Measurements from ENCODE around the gene FAM3C. TPM values are rescaled to one million over a fixed set of nuclear protein-coding genes. Genes with fewer than 3 reads are reported as not detected.

The FAM3C gene
- total RNA-seq, 1 donor from 2014 or later, result 42.0 TPM

DNA sequence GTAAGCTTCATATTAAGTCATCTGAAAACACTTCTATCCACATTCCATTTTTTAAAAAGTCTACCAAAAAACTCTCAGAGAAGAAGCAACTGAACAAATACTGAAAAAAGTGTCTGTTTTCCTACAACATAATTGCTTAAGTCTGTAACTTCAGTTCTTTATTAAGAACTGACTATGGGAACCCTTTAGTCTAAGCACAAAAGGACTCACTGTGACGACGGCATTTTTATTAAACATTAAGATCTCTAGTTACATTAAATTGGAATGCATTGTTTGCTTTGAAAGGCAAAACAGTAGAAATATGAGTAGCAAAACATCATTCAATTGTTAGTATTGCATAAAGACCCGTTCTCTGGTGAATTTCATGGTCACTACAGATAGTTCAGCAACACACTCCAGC lies 5.8 kb upstream of the FAM3C start:
- H3K27me3 Mint-ChIP-seq (ENCODE audit: unreplicated experiment), result no peaks in the 10 kb centered on the region
- H3K4me1 Mint-ChIP-seq (ENCODE audit: unreplicated experiment), result peaks cover 20% of the 10 kb centered on the region
- DNase-seq (ENCODE audit: extremely low spot score, unreplicated experiment), result no peak
- TF ChIP-seq, protein P1, sequence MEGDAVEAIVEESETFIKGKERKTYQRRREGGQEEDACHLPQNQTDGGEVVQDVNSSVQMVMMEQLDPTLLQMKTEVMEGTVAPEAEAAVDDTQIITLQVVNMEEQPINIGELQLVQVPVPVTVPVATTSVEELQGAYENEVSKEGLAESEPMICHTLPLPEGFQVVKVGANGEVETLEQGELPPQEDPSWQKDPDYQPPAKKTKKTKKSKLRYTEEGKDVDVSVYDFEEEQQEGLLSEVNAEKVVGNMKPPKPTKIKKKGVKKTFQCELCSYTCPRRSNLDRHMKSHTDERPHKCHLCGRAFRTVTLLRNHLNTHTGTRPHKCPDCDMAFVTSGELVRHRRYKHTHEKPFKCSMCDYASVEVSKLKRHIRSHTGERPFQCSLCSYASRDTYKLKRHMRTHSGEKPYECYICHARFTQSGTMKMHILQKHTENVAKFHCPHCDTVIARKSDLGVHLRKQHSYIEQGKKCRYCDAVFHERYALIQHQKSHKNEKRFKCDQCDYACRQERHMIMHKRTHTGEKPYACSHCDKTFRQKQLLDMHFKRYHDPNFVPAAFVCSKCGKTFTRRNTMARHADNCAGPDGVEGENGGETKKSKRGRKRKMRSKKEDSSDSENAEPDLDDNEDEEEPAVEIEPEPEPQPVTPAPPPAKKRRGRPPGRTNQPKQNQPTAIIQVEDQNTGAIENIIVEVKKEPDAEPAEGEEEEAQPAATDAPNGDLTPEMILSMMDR (IDR thresholded peaks at IDR 0.05), result no peak
- peak overlapping the region; percentile 83 for H3K27ac Mint-ChIP-seq (ENCODE audit: unreplicated experiment)
- no peak overlapping the region for H3K4me3 Mint-ChIP-seq (ENCODE audit: unreplicated experiment)
- H3K36me3 Mint-ChIP-seq (ENCODE audit: unreplicated experiment), result no peaks in the 10 kb centered on the region
- no peaks in the 10 kb centered on the region for H3K9me3 Mint-ChIP-seq (ENCODE audit: unreplicated experiment)

DNA sequence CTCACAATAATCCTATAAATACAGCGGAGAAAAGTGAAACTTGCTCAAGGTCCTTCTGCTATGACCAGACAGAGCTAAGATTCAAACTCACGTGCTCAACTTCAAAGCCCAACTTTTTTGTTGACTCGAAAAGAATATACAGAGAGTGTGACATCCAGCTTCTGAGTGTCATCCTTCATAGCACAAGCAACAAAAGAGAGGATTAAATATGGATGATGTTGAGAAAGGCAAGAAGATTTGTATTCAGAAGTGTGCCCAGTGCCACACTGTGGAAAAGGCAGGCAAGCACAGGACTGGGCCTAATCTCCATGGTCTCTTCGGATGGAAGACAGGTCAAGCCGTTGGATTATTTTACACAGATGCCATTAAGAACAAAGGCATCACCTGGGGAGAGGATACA lies 2.1 kb upstream of the FAM3C start:
- H3K27ac Mint-ChIP-seq (ENCODE audit: unreplicated experiment), result no peak overlapping the region
- TF ChIP-seq, protein P1 (IDR thresholded peaks at IDR 0.05), result peak; percentile 40
- H3K27me3 Mint-ChIP-seq (ENCODE audit: unreplicated experiment), result no peaks in the 10 kb centered on the region
- H3K4me1 Mint-ChIP-seq (ENCODE audit: unreplicated experiment), result peaks cover 27% of the 10 kb centered on the region
- no peaks in the 10 kb centered on the region for H3K36me3 Mint-ChIP-seq (ENCODE audit: unreplicated experiment)
- H3K9me3 Mint-ChIP-seq (ENCODE audit: unreplicated experiment), result no peaks in the 10 kb centered on the region
- DNase-seq (ENCODE audit: extremely low spot score, unreplicated experiment), result no peak
- H3K4me3 Mint-ChIP-seq (ENCODE audit: unreplicated experiment), result no peak overlapping the region

DNA sequence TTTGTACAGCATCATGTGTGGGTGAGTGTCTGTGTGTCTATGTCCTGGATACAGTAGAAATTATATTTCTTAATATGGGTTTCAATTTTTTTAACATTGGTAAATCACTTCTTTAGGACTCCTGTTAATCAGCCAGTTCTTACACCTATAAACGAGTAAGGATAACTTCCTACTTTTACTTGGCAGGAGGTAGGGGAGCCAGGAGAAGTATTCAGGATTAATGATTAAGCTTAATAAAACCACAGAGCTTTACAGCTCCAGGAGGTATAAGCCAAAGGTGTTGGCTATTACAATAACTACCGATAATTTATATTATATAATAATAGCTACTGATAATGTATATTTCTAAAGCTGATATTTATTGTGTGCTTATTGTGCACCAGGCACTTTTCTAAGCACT lies 1.7 kb upstream of the FAM3C start:
- Mint-ChIP-seq H3K9me3 (ENCODE audit: unreplicated experiment) (peaks cover under 1% of the 10 kb centered on the region), H3K27ac (ENCODE audit: unreplicated experiment) (no peak overlapping the region), H3K36me3 (ENCODE audit: unreplicated experiment) (peaks cover under 1% of the 10 kb centered on the region), H3K27me3 (ENCODE audit: unreplicated experiment) (no peaks in the 10 kb centered on the region), H3K4me3 (ENCODE audit: unreplicated experiment) (no peak overlapping the region), H3K4me1 (ENCODE audit: unreplicated experiment) (peaks cover 25% of the 10 kb centered on the region)
- DNase-seq (ENCODE audit: extremely low spot score, unreplicated experiment), result no peak
- TF ChIP-seq, protein P1 (IDR thresholded peaks at IDR 0.05), result no peak

DNA sequence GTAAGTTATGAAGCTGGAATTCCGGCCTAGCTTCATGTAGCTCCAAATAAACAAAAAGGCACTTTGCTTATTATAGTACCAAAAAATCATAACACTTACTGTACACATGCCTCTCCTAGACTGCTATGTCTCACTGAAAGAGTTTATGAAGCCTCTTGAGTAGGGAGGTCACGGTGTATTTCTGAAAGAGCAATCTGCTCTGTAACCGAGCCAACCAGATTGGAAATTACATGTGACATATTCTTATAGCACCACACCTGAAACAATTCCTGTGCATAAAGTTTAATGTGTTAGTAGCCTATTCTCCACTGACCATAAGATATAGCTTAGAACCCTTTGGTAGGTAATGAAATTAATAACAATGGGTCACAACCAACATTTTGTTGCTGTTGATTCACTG lies 1.3 kb upstream of the FAM3C start:
- Mint-ChIP-seq H3K9me3 (ENCODE audit: unreplicated experiment) (peaks cover 4% of the 10 kb centered on the region), H3K27me3 (ENCODE audit: unreplicated experiment) (no peaks in the 10 kb centered on the region), H3K4me1 (ENCODE audit: unreplicated experiment) (peaks cover 20% of the 10 kb centered on the region), H3K27ac (ENCODE audit: unreplicated experiment) (no peak overlapping the region), H3K36me3 (ENCODE audit: unreplicated experiment) (peaks cover 5% of the 10 kb centered on the region), H3K4me3 (ENCODE audit: unreplicated experiment) (no peak overlapping the region)
- DNase-seq (ENCODE audit: extremely low spot score, unreplicated experiment), result no peak
- TF ChIP-seq, protein P1 (IDR thresholded peaks at IDR 0.05), result no peak

DNA sequence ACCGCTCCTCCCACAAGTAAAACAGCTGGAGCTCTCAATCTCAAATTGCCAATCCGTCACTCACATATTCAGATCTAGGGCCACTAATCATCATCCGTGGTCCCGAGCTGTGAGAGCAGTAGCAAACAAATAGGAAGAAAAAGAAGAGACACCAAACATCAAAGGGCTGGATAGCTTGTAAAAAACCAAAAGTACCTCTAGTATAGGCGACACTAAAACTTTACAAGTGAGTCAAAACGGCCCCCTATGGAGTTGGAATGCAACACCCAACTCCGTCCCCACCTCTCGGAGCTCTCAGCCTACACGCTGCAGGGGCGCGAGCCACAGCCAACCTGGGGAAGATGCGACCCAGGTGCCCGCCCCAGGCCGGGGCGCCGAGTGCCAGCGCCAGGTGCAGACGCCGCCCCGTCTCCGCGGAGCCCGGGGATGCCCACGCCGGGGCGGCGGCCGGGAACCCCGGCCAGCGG lies 581 bp downstream of the FAM3C start:
- Mint-ChIP-seq H3K9me3 (ENCODE audit: unreplicated experiment) (peaks cover 4% of the 10 kb centered on the region), H3K4me1 (ENCODE audit: unreplicated experiment) (peaks cover 13% of the 10 kb centered on the region), H3K36me3 (ENCODE audit: unreplicated experiment) (peaks cover 7% of the 10 kb centered on the region), H3K4me3 (ENCODE audit: unreplicated experiment) (peak overlapping the region; percentile 87), H3K27me3 (ENCODE audit: unreplicated experiment) (no peaks in the 10 kb centered on the region), H3K27ac (ENCODE audit: unreplicated experiment) (peak overlapping the region; percentile 58)
- TF ChIP-seq, protein P1 (IDR thresholded peaks at IDR 0.05), result no peak
- DNase-seq (ENCODE audit: extremely low spot score, unreplicated experiment), result no peak
